ENCODE data around the gene BOD1L1. TPM values are rescaled to one million over a fixed set of nuclear protein-coding genes. Genes with fewer than 3 reads are reported as not detected.

The BOD1L1 gene
- polyA plus RNA-seq, 1 donor: 32.7 TPM

GRCh38 chr4:13539619-13540445 lies 87.7 kb downstream of the BOD1L1 start:
- DNase-seq (ENCODE audit: low read depth): no peak

GRCh38 chr4:13539047-13539618 lies 88.4 kb downstream of the BOD1L1 start:
- DNase-seq (ENCODE audit: low read depth): no peak

GRCh38 chr4:13538427-13538973 lies 89.0 kb downstream of the BOD1L1 start:
- no peak for DNase-seq (ENCODE audit: low read depth)

- no peak for DNase-seq (ENCODE audit: low read depth)
Measured at GRCh38 chr4:13537832-13538177, 89.7 kb downstream of the BOD1L1 start.

GRCh38 chr4:13537011-13537831 lies 90.3 kb downstream of the BOD1L1 start:
- no peak for DNase-seq (ENCODE audit: low read depth)

- DNase-seq (ENCODE audit: low read depth): no peak
Measured at GRCh38 chr4:13536607-13537006, 90.9 kb downstream of the BOD1L1 start.

GRCh38 chr4:13535708-13536361 lies 91.7 kb downstream of the BOD1L1 start:
- DNase-seq (ENCODE audit: low read depth): no peak

GRCh38 chr4:13535118-13535517 lies 92.4 kb downstream of the BOD1L1 start:
- DNase-seq (ENCODE audit: low read depth): no peak

- no peak for DNase-seq (ENCODE audit: low read depth)
Measured at GRCh38 chr4:13534344-13535063, 93.0 kb downstream of the BOD1L1 start.

- DNase-seq (ENCODE audit: low read depth): no peak
Measured at GRCh38 chr4:13533670-13534343, 93.7 kb downstream of the BOD1L1 start.

- no peak for DNase-seq (ENCODE audit: low read depth)
Measured at GRCh38 chr4:13531625-13531998, 95.9 kb downstream of the BOD1L1 start.

- DNase-seq (ENCODE audit: low read depth): no peak
Measured at GRCh38 chr4:13530823-13531624, 96.5 kb downstream of the BOD1L1 start.

GRCh38 chr4:13529128-13529919 lies 98.2 kb downstream of the BOD1L1 start:
- DNase-seq (ENCODE audit: low read depth): no peak

- DNase-seq (ENCODE audit: low read depth): no peak
Measured at GRCh38 chr4:13528821-13529127, 98.8 kb downstream of the BOD1L1 start.

- DNase-seq (ENCODE audit: low read depth): no peak
Measured at GRCh38 chr4:13527981-13528820, 99.3 kb downstream of the BOD1L1 start.

- DNase-seq (ENCODE audit: low read depth): no peak
Measured at GRCh38 chr4:13527192-13527980, 100.1 kb downstream of the BOD1L1 start.

GRCh38 chr4:13526658-13527057 lies 100.9 kb downstream of the BOD1L1 start:
- DNase-seq (ENCODE audit: low read depth): no peak

Measured in forelimb muscle (tissue), 1 donor.